NCI-H2107 (cell line): ENCODE results near the gene OBSCN.

Source experiments
- DNase-seq: peaks from one replicate; lab custom pipeline; 2025; lab: John Stamatoyannopoulos, UW

OBSCN gene

DNA sequence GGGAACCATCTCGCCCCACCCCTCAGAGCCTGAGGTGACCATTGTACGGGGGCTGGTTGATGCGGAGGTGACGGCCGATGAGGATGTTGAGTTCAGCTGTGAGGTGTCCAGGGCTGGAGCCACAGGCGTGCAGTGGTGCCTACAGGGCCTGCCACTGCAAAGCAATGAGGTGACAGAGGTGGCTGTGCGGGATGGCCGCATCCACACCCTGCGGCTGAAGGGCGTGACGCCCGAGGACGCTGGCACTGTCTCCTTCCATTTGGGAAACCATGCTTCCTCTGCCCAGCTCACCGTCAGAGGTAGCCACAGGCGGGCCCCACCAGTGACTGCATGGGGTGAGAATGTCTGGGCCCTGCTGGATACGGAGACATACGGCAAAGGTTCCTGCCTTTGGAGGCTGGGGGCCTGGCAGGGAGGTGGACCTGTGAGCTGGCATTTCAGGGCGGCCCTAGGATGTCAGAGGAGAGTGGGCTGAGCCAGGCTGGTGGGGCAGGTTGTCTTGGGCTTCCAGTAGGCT is 100.3 kb downstream of the OBSCN start:
- no peak for DNase-seq

DNA sequence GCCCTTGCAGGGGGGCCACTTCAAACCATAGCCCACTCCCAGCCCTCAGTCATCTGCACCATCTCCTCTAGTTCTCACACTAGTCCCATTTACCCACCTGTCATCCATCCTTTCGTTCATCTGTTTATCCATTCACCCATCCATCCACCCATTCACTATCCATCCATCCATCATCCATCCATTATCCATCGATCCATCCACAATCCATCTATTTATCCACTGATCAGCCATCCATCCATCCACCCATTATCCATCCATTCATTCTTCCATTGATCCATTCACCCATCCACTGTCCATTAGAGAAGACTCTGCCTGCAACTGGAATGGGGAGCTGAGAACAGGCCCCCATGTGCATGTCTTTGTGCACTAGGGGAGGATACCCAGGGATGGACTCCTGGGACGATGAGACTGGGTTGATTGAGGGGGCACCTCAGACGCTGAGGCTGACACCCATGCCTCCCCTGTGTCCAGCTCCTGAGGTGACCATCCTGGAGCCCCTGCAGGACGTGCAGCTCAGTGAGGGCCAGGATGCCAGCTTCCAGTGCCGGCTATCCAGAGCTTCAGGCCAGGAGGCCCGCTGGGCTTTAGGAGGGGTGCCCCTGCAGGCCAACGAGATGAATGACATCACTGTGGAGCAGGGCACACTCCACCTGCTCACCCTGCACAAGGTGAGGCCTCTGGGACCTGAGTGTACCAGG is 100.9 kb downstream of the OBSCN start:
- no peak for DNase-seq

- no peak for DNase-seq
Observed at GRCh38 chr1:228309326-228310067, 101.7 kb downstream of the OBSCN start.

- no peak for DNase-seq
Observed at GRCh38 chr1:228310162-228310792, 102.4 kb downstream of the OBSCN start.

- DNase-seq, result no peak
Observed at GRCh38 chr1:228311091-228311490, 103.2 kb downstream of the OBSCN start.

GRCh38 chr1:228312136-228312764 is 104.4 kb downstream of the OBSCN start:
- DNase-seq, result no peak

- DNase-seq, result no peak
Observed at GRCh38 chr1:228313536-228314277, 105.9 kb downstream of the OBSCN start.

DNA sequence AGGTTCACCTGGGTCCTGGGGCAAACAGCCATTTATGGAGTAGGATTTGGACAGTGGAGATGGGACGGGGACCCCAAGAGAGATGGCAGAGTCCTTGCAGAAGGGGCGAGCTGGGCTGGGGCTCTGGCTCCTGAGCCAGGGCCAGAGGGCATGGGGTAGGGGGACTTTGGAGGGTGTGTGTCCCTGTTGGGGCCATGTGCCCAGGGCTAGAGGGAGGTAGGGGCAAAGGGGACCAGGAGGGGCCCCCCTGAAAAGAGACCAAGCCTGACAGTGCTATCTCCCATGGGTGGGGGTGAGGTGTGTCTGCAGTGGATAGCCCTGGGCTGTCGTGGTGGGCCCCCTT is 106.4 kb downstream of the OBSCN start:
- no peak for DNase-seq

- DNase-seq, result no peak
Observed at GRCh38 chr1:228314658-228315483, 107.0 kb downstream of the OBSCN start.

GRCh38 chr1:228315484-228315944 is 107.7 kb downstream of the OBSCN start:
- no peak for DNase-seq

GRCh38 chr1:228315945-228316588 is 108.2 kb downstream of the OBSCN start:
- DNase-seq, result no peak

GRCh38 chr1:228316589-228317387 is 108.9 kb downstream of the OBSCN start:
- no peak for DNase-seq

DNA sequence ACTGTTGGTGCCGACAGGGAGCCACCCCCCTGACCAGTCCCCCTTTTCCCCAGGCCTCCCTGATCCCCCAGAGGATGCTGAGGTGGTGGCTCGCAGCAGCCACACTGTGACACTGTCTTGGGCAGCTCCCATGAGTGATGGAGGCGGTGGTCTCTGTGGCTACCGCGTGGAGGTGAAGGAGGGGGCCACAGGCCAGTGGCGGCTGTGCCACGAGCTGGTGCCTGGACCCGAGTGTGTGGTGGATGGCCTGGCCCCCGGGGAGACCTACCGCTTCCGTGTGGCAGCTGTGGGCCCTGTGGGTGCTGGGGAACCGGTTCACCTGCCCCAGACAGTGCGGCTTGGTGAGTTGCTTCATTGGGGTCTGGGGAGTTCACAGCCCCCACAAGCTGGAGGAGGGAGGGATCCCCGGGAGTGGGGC is 109.6 kb downstream of the OBSCN start:
- no peak for DNase-seq

- no peak for DNase-seq
Observed at GRCh38 chr1:228317891-228318810, 110.3 kb downstream of the OBSCN start.

GRCh38 chr1:228318823-228319241 is 111.0 kb downstream of the OBSCN start:
- no peak for DNase-seq

DNA sequence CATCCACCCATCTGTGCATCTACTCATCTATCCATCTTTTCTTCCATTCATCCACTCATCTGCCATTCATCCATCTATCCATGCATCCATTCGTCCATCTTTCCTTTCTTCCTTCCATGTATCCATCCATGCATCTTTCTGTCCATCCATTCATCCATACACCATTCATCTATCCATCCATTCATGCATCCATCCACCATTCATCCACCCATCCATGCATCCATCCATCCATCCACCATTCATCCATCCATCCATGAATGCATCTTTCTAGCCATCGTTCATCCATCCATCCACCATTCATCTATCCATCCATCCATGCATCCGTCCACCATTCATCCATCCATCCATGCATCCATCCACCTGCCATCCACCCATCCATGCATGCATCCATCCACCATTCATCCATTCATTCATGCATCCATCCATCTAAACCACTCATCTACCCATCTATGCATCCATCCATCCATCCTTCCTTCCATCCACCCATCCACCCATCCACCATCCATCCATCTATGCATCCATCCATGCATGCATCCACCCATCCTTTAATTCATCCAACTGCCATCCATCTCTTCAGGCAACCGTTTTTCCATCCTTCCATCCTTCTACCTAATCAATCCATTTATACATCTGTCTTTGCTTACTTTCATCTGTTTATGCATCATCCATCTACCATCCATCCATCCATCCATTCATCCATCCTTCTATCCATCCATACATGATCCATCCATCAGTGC is 111.7 kb downstream of the OBSCN start:
- DNase-seq, result no peak

GRCh38 chr1:228320394-228320793 is 112.5 kb downstream of the OBSCN start:
- no peak for DNase-seq

GRCh38 chr1:228321435-228321834 is 113.6 kb downstream of the OBSCN start:
- no peak for DNase-seq
